IPS DF 6.9 (cell line): ENCODE results near the gene DYRK1B.
"Not testable (repeated sequence)": the region's sequence is repeated elsewhere in the genome, so short reads cannot be mapped to it uniquely, and the experiment has no call there.

Source experiments
- DNase-seq: peaks from one replicate; pipeline ENCODE4 v3.0.0-alpha.2; 2013; ENCODE audit warnings: low read depth, low spot score
- H3K27ac ChIP-seq: one replicate; pipeline ENCODE4 v1.5.1; 2013; ENCODE audit warnings: low read length, control low read depth
- H3K27me3 ChIP-seq: 2 replicates; pipeline ENCODE4 v1.6.1; 2013; ENCODE audit warnings: mild to moderate bottlenecking, low read length; ENCODE audit not compliant: control insufficient read depth, insufficient read depth
- H3K36me3 ChIP-seq: 2 replicates; pipeline ENCODE4 v1.6.1; 2013; ENCODE audit warnings: low read length; ENCODE audit not compliant: control insufficient read depth, insufficient read depth
- H3K4me1 ChIP-seq: 2 replicates; pipeline ENCODE4 v1.6.1; 2013; ENCODE audit warnings: low read length; ENCODE audit not compliant: control insufficient read depth, insufficient read depth
- H3K4me3 ChIP-seq: 2 replicates; pipeline ENCODE4 v1.5.1; 2013; ENCODE audit warnings: mild to moderate bottlenecking, low read length
- H3K9me3 ChIP-seq: 2 replicates; pipeline ENCODE4 v1.6.1; 2013; ENCODE audit warnings: low read length, inconsistent platforms; ENCODE audit not compliant: control insufficient read depth, insufficient read depth
- WGBS: extraction: QIAGEN DNeasy Blood & Tissue Kit; methylation state at CpG from one replicate; pipeline ENCODE4 v1.1.7; 2013; ENCODE audit warnings: mixed read lengths, missing lambda C conversion rate; ENCODE audit not compliant: insufficient read length, insufficient coverage; 5-methylcytosine and 5-hydroxymethylcytosine counted together

DYRK1B gene

GRCh38 chr19:39813264-39813993, 20.5 kb downstream of the DYRK1B start:
- no peaks in the 10 kb centered on the region for H3K36me3 ChIP-seq
- H3K27ac ChIP-seq = no peak overlapping the region
- WGBS = no CpG with 5 or more reads among the region's 9 CpGs
- DNase-seq = no peak
- H3K4me1 ChIP-seq = no peaks in the 10 kb centered on the region
- H3K27me3 ChIP-seq = no peaks in the 10 kb centered on the region
- no peaks in the 10 kb centered on the region for H3K9me3 ChIP-seq
- no peak overlapping the region for H3K4me3 ChIP-seq

GRCh38 chr19:39811064-39811463, 22.9 kb downstream of the DYRK1B start:
- WGBS = no CpG with 5 or more reads among the region's 4 CpGs
- no peak for DNase-seq
- Histone ChIP-seq H3K27ac (no peak overlapping the region), H3K9me3 (no peaks in the 10 kb centered on the region), H3K4me3 (no peak overlapping the region), H3K4me1 (no peaks in the 10 kb centered on the region), H3K36me3 (no peaks in the 10 kb centered on the region), H3K27me3 (no peaks in the 10 kb centered on the region)

- Histone ChIP-seq H3K4me3 (no peak overlapping the region), H3K27ac (no peak overlapping the region), H3K9me3 (no peaks in the 10 kb centered on the region), H3K4me1 (no peaks in the 10 kb centered on the region), H3K27me3 (no peaks in the 10 kb centered on the region), H3K36me3 (no peaks in the 10 kb centered on the region)
- no peak for DNase-seq
- WGBS = no CpG with 5 or more reads among the region's 4 CpGs
These were observed 23.5 kb downstream of the DYRK1B start for GRCh38 chr19:39810424-39810823.

GRCh38 chr19:39809368-39809767, 24.6 kb downstream of the DYRK1B start:
- no CpG with 5 or more reads among the region's 4 CpGs for WGBS
- H3K4me1 ChIP-seq = no peaks in the 10 kb centered on the region
- no peaks in the 10 kb centered on the region for H3K36me3 ChIP-seq
- H3K27ac ChIP-seq = no peak overlapping the region
- DNase-seq = no peak
- H3K4me3 ChIP-seq = no peak overlapping the region
- no peaks in the 10 kb centered on the region for H3K9me3 ChIP-seq
- H3K27me3 ChIP-seq = no peaks in the 10 kb centered on the region

GRCh38 chr19:39808688-39809087, 25.3 kb downstream of the DYRK1B start:
- H3K36me3 ChIP-seq, DNase-seq, H3K4me1 ChIP-seq, H3K9me3 ChIP-seq, H3K4me3 ChIP-seq, H3K27ac ChIP-seq, H3K27me3 ChIP-seq: not testable (repeated sequence)
- WGBS = no CpG with 5 or more reads among the region's 7 CpGs

GRCh38 chr19:39807846-39808364, 26.1 kb downstream of the DYRK1B start:
- no peak for DNase-seq
- Histone ChIP-seq H3K4me1 (no peaks in the 10 kb centered on the region), H3K27me3 (no peaks in the 10 kb centered on the region), H3K4me3 (no peak overlapping the region), H3K27ac (no peak overlapping the region), H3K9me3 (no peaks in the 10 kb centered on the region), H3K36me3 (no peaks in the 10 kb centered on the region)
- WGBS = no CpG with 5 or more reads among the region's 5 CpGs

- no peak overlapping the region for H3K27ac ChIP-seq
- no peak for DNase-seq
- no peaks in the 10 kb centered on the region for H3K4me1 ChIP-seq
- no CpG with 5 or more reads among the region's 5 CpGs for WGBS
- H3K9me3 ChIP-seq = no peaks in the 10 kb centered on the region
- no peak overlapping the region for H3K4me3 ChIP-seq
- H3K27me3 ChIP-seq = no peaks in the 10 kb centered on the region
- no peaks in the 10 kb centered on the region for H3K36me3 ChIP-seq
These were observed 28.9 kb downstream of the DYRK1B start for GRCh38 chr19:39805104-39805503.

GRCh38 chr19:39802958-39803357, 31.0 kb downstream of the DYRK1B start:
- Histone ChIP-seq H3K27ac (no peak overlapping the region), H3K9me3 (no peaks in the 10 kb centered on the region), H3K27me3 (no peaks in the 10 kb centered on the region), H3K36me3 (no peaks in the 10 kb centered on the region), H3K4me1 (no peaks in the 10 kb centered on the region), H3K4me3 (no peak overlapping the region)
- no CpG with 5 or more reads among the region's 4 CpGs for WGBS
- DNase-seq = no peak

GRCh38 chr19:39797083-39797482, 36.9 kb downstream of the DYRK1B start:
- DNase-seq = no peak
- no CpG with 5 or more reads among the region's 2 CpGs for WGBS
- Histone ChIP-seq H3K4me1 (no peaks in the 10 kb centered on the region; the same call in 1 of the 2 replicates), H3K27ac (no peak overlapping the region), H3K4me3 (no peak overlapping the region), H3K9me3 (no peaks in the 10 kb centered on the region), H3K36me3 (no peaks in the 10 kb centered on the region), H3K27me3 (no peaks in the 10 kb centered on the region)

GRCh38 chr19:39796000-39796498, 37.9 kb downstream of the DYRK1B start:
- no peak for DNase-seq
- Histone ChIP-seq H3K4me1 (no peaks in the 10 kb centered on the region; the same call in 1 of the 2 replicates), H3K36me3 (no peaks in the 10 kb centered on the region), H3K4me3 (no peak overlapping the region), H3K9me3 (no peaks in the 10 kb centered on the region), H3K27ac (no peak overlapping the region), H3K27me3 (no peaks in the 10 kb centered on the region)
- whole genome bisulfite sequencing = no CpG with 5 or more reads among the region's 2 CpGs

GRCh38 chr19:39795001-39795400, 39.0 kb downstream of the DYRK1B start:
- Histone ChIP-seq H3K27ac (no peak overlapping the region), H3K36me3 (no peaks in the 10 kb centered on the region), H3K4me3 (no peak overlapping the region), H3K4me1 (no peaks in the 10 kb centered on the region; the same call in 1 of the 2 replicates), H3K27me3 (no peaks in the 10 kb centered on the region), H3K9me3 (no peaks in the 10 kb centered on the region)
- DNase-seq = no peak
- no CpG with 5 or more reads among the region's 5 CpGs for WGBS
